A549 (cell line): ENCODE measurements around the gene AFAP1L2. TPM values are rescaled to one million over a fixed set of nuclear protein-coding genes. Genes with fewer than 3 reads are reported as not detected.

Source experiments
- ATAC-seq, 2 experiments: fragments of 200-7000 bp in 1 of 2; fragments of >200 bp in 1 of 2; cut with Nextera tagmentation in 1 of 2; cut with Tn5 transposase in 1 of 2; 3 replicates each; pipeline versions ENCODE4 v1.8.0 to v1.9.1; 2018 to 2020; ENCODE audit warnings: mild to moderate bottlenecking in 1 of 2, moderate library complexity in 1 of 2
- CTCF ChIA-PET: fragments of 300-600 bp; sonication (Branson Sonifier 250); formaldehyde crosslinking; extraction: SDS; loops from one replicate; lab custom pipeline; 2021; ENCODE audit warnings: antibody characterized with exemption, inconsistent platforms; lab: Yijun Ruan, JAX
- POLR2A ChIA-PET: fragments of 350-600 bp; formaldehyde crosslinking; extraction: SDS; loops from one replicate; lab custom pipeline; 2021; ENCODE audit warnings: antibody characterized with exemption, inconsistent platforms; lab: Yijun Ruan, JAX
- DNase-seq, 2 experiments: peaks; one replicate each; pipeline versions ENCODE4 v3.0.0 to v3.0.0-alpha.2; 2011 to 2016; ENCODE audit warnings: low read depth in 1 of 2, low spot score in 1 of 2
- FAIRE-seq: peaks from 2 replicates; lab custom pipeline; 2011; peaks lifted over from hg19 to GRCh38; lab: Jason Lieb, UNC
- H3K27ac ChIP-seq, 2 experiments: fragments of >200 bp; sonication (Bioruptor Twin); formaldehyde crosslinking; 3 replicates each; pipeline ENCODE4 v1.5.1; 2016 to 2017
- H3K4me1 ChIP-seq: fragments of >200 bp; sonication (Bioruptor Twin); formaldehyde crosslinking; 3 replicates; pipeline ENCODE4 v1.6.1; 2016
- H3K4me2 ChIP-seq: fragments of >200 bp; sonication (Bioruptor Twin); formaldehyde crosslinking; 3 replicates; pipeline ENCODE4 v1.6.1; 2016
- H3K4me3 ChIP-seq: fragments of >200 bp; sonication (Bioruptor Twin); formaldehyde crosslinking; 3 replicates; pipeline ENCODE4 v1.5.1; 2016
- H3K9me3 ChIP-seq: fragments of >200 bp; sonication (Bioruptor Twin); formaldehyde crosslinking; 3 replicates; pipeline ENCODE4 v1.6.1; 2016
- BCL3 ChIP-seq: fragments of >200 bp; sonication (Bioruptor Twin); formaldehyde crosslinking; IDR thresholded peaks from 3 replicates; pipeline ENCODE4 v1.6.1; 2016
- BHLHE40 ChIP-seq: IDR thresholded peaks from 2 replicates; pipeline ENCODE4 v1.6.1; 2012; ENCODE audit warnings: low read depth, low read length, inconsistent platforms
- CBX2 ChIP-seq: fragments of 200-600 bp; sonication (generic); IDR thresholded peaks from 2 replicates; pipeline ENCODE4 v1.6.1; 2016; ENCODE audit warnings: low read depth, mild to moderate bottlenecking, borderline replicate concordance
- CBX8 ChIP-seq: fragments of 200-600 bp; sonication (generic); IDR thresholded peaks from 2 replicates; pipeline ENCODE4 v1.6.1; 2016
- CHD2 ChIP-seq: fragments of 150-350 bp; IDR thresholded peaks from 2 replicates; pipeline ENCODE4 v1.6.1; 2014; ENCODE audit warnings: low read length; ENCODE audit not compliant: partially characterized antibody
- CHD4 ChIP-seq: fragments of 200-600 bp; sonication (generic); IDR thresholded peaks from 2 replicates; pipeline ENCODE4 v1.6.1; 2016; ENCODE audit warnings: antibody characterized with exemption, mild to moderate bottlenecking, borderline replicate concordance
- EHMT2 ChIP-seq: fragments of 200-600 bp; sonication (generic); IDR thresholded peaks from 2 replicates; pipeline ENCODE4 v1.6.1; 2016; ENCODE audit warnings: antibody characterized with exemption, low read depth, mild to moderate bottlenecking, moderate library complexity
- EP300 ChIP-seq, 2 experiments: fragments of >200 bp; sonication (Bioruptor Twin); formaldehyde crosslinking; IDR thresholded peaks; 2 replicates in 1 of 2; 3 replicates in 1 of 2; pipeline ENCODE4 v1.6.1; 2016 to 2017
- FOSL2 ChIP-seq, 2 experiments: fragments of 450-650 bp in 1 of 2; fragments of >200 bp in 1 of 2; sonication (Bioruptor Twin) in 1 of 2; formaldehyde crosslinking; IDR thresholded peaks; 2 replicates each; pipeline versions ENCODE4 v1.5.0 to v1.6.1; 2016 to 2020; ENCODE audit warnings: mild to moderate bottlenecking in 1 of 2, moderate library complexity in 1 of 2
- FOXS1 ChIP-seq: fragments of 250-450 bp; sonication (Bioruptor Pico); IDR thresholded peaks from 2 replicates; pipeline ENCODE4 v1.5.0; 2020; ENCODE audit warnings: mild to moderate bottlenecking, moderate library complexity
- GATA3 ChIP-seq: IDR thresholded peaks from 2 replicates; pipeline ENCODE4 v1.6.1; 2012; ENCODE audit warnings: borderline replicate concordance
- HEYL ChIP-seq: fragments of 250-450 bp; sonication (Bioruptor Pico); IDR thresholded peaks from 2 replicates; pipeline ENCODE4 v1.8.0; 2021; ENCODE audit warnings: mild to moderate bottlenecking, moderate library complexity
- HMGXB4 ChIP-seq: fragments of 250-450 bp; sonication (Bioruptor Pico); IDR thresholded peaks from 2 replicates; pipeline ENCODE4 v1.5.0; 2021; ENCODE audit warnings: mild to moderate bottlenecking, moderate library complexity, borderline replicate concordance
- HOXA7 ChIP-seq: fragments of 250-450 bp; sonication (Bioruptor Pico); IDR thresholded peaks from 2 replicates; pipeline ENCODE4 v1.5.0; 2020; ENCODE audit warnings: mild to moderate bottlenecking, moderate library complexity
- JUN ChIP-seq, 2 experiments: fragments of >200 bp; sonication (Bioruptor Twin); formaldehyde crosslinking; IDR thresholded peaks; 2 replicates in 1 of 2; 3 replicates in 1 of 2; pipeline ENCODE4 v1.6.1; 2016 to 2017
- JUNB ChIP-seq: fragments of >200 bp; sonication (Bioruptor Twin); formaldehyde crosslinking; IDR thresholded peaks from 2 replicates; pipeline ENCODE4 v1.6.1; 2016
- KDM5A ChIP-seq: fragments of 200-600 bp; sonication (generic); IDR thresholded peaks from 2 replicates; pipeline ENCODE4 v1.6.1; 2016; ENCODE audit warnings: antibody characterized with exemption, mild to moderate bottlenecking
- MAZ ChIP-seq: fragments of 150-350 bp; IDR thresholded peaks from 2 replicates; pipeline ENCODE4 v1.6.1; 2014; ENCODE audit warnings: antibody characterized with exemption, low read depth, low read length, borderline replicate concordance
- POLR2A ChIP-seq: IDR thresholded peaks from 2 replicates; pipeline ENCODE4 v1.6.1; 2012; ENCODE audit warnings: mild to moderate bottlenecking, low read length
- RCOR1 ChIP-seq: fragments of 150-350 bp; IDR thresholded peaks from 2 replicates; pipeline ENCODE4 v1.6.1; 2014; ENCODE audit warnings: antibody characterized with exemption, low read length, low read depth
- TP53 ChIP-seq: fragments of 250-450 bp; sonication (Bioruptor Pico); IDR thresholded peaks from 2 replicates; pipeline ENCODE4 v1.5.0; 2021; ENCODE audit warnings: mild to moderate bottlenecking, moderate library complexity
- ZFP36 ChIP-seq: fragments of 450-650 bp; IDR thresholded peaks from 2 replicates; pipeline ENCODE4 v1.6.1; 2014; ENCODE audit warnings: borderline replicate concordance; ENCODE audit not compliant: partially characterized antibody
- WGBS: methylation state at CpG from one replicate; pipeline ENCODE4 v1.1.6; 2017; ENCODE audit errors: missing lambda C conversion rate; 5-methylcytosine and 5-hydroxymethylcytosine counted together
- polyA plus RNA-seq, 4 experiments: library from polyadenylated mRNA; depleted of rRNA in 3 of 4; stranded (reverse); fragments of >200 nt; fragmentation: RNase III in 1 of 4; extraction: RNeasy Plus Mini Kit Qiagen cat#74134 plus additional on column Dnase treatment in 1 of 4; gene quantifications; 2 replicates in 3 of 4; 3 replicates in 1 of 4; pipeline ENCODE4 v1.2.3, GENCODE V29; 2011 to 2017
- TF ChIP-seq, protein P1 (sequence below): fragments of 250-450 bp; sonication (Bioruptor Pico); IDR thresholded peaks from 2 replicates; pipeline ENCODE4 v1.5.0; 2020; ENCODE audit warnings: low read depth, mild to moderate bottlenecking, moderate library complexity

Gene AFAP1L2
- polyA plus RNA-seq, 2 of the 4 experiments (the other 2 are of a cell fraction) = 19.6 to 27.3 TPM

DNA sequence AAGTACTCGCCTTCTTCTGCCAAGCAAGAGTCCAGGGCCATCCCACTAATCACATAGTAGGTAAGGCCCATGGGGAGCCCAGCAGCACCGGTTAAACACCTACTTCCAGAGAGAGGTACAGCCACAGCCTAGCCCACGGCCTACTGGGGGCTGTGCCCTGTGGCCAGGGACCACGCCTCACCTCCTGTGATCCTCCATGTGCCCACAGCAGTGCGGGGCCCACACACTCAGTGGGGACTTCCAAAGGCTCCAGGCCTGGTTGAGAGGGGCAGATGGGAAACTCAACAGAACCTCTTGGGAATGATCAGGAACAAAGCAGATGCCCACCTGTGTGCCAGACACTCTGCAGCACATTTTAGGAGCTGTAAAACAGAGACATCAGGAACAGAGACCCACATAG is 19.7 kb downstream of the AFAP1L2 start:
- CTCF ChIA-PET = interaction anchor here (1.3 to 6.2 kb wide), 4 partner anchors 10 to 84 kb away, joined by 3 to 31 read pairs (median 4); no protein-coding TSS in a partner anchor

DNA sequence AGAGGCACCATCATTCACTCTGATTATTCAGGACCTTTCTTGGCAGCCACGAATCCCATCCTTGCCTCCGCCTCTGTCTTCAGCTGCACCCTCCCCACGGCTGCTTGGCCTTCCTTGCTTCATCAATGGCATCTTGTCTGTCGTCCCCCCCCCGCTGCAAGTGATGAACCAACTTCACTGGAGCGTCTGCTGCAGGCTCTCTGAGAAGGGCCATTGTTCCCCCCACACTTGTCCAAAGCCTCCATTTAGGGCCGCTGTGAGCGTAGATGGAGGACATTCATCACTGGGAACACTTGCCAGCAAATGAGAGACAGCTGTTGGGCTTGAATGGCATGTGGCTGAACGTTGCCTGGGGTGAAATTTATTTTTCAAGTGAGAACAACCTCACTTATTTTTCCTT is 20.1 kb downstream of the AFAP1L2 start:
- H3K4me2 ChIP-seq = no peak overlapping the region
- peaks cover 32% of the 10 kb centered on the region for H3K4me1 ChIP-seq
- POLR2A ChIA-PET = no interaction called here
- no peak for DNase-seq
- no peaks in the 10 kb centered on the region; the same call in 2 of the 3 replicates for H3K9me3 ChIP-seq
- no peak overlapping the region for H3K27ac ChIP-seq
- TF ChIP-seq CHD4 (no peak), EHMT2 (no peak)
- TF ChIP-seq, all 56 proteins: peak for 0
- H3K4me3 ChIP-seq = no peak overlapping the region
- ATAC-seq (no peak), FAIRE-seq (no peak)
- CTCF ChIA-PET = interaction anchor here (1.8 to 6.2 kb wide), 3 partner anchors 9 to 83 kb away, joined by 4 to 31 read pairs (median 5); no protein-coding TSS in a partner anchor
- WGBS = 87% methylated on average over 9 of the region's 9 CpGs

More for the DNA sequence above, 19.7 kb downstream of the AFAP1L2 start:
- DNase-seq = no peak
- POLR2A ChIA-PET = no interaction called here
- 93% methylated on average over 3 of the region's 5 CpGs for WGBS
- no peak overlapping the region for H3K27ac ChIP-seq
- H3K4me3 ChIP-seq = no peak overlapping the region
- TF ChIP-seq ZFP36 (no peak), FOSL2 (IDR thresholded peaks at IDR 0.05) (no peak), FOSL2 (CRISPR knock-in tag; IDR thresholded peaks at IDR 0.05) (no peak), JUNB (no peak), MAZ (no peak)
- H3K4me2 ChIP-seq = no peak overlapping the region
- no peaks in the 10 kb centered on the region; the same call in 2 of the 3 replicates for H3K9me3 ChIP-seq
- no peak for ATAC-seq
- no peak for FAIRE-seq
- peaks cover 32% of the 10 kb centered on the region for H3K4me1 ChIP-seq

DNA sequence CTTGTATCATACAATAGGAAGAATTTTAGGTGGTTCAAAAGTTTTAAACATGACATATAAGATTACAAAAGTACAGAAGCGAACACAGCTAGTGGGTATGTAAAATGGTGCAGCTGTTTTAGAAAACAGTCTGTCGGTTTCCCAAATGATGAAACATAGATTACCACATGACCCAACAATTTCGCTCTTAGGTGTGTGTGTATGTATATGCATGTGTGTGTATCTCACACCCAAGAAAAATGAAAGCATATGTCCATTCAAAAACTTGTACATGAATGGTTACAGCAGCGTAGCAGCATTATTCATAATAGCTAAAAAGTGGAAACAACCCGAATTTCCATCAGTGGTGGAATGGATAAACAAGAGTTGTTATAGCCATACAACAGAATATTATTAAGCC is 23.5 kb downstream of the AFAP1L2 start:
- Histone ChIP-seq H3K27ac (no peak overlapping the region), H3K4me1 (peaks cover 25% of the 10 kb centered on the region), H3K4me3 (no peak overlapping the region), H3K9me3 (no peaks in the 10 kb centered on the region; the same call in 2 of the 3 replicates), H3K4me2 (no peak overlapping the region)
- no peak for TF ChIP-seq CHD2
- no peak for TF ChIP-seq TP53
- TF ChIP-seq EP300 (IDR thresholded peaks at IDR 0.05) = no peak
- no peak for TF ChIP-seq HEYL (CRISPR knock-in tag)
- TF ChIP-seq GATA3 = no peak
- no peak for TF ChIP-seq BHLHE40
- no peak for TF ChIP-seq FOXS1 (CRISPR knock-in tag)
- TF ChIP-seq, protein P1, sequence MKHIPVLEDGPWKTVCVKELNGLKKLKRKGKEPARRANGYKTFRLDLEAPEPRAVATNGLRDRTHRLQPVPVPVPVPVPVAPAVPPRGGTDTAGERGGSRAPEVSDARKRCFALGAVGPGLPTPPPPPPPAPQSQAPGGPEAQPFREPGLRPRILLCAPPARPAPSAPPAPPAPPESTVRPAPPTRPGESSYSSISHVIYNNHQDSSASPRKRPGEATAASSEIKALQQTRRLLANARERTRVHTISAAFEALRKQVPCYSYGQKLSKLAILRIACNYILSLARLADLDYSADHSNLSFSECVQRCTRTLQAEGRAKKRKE (CRISPR knock-in tag) = no peak
- TF ChIP-seq KDM5A = no peak
- no peak for TF ChIP-seq POLR2A
- no peak for ATAC-seq
- POLR2A ChIA-PET = no interaction called here
- DNase-seq = no peak
- CTCF ChIA-PET = interaction anchor here (0.6 to 1.6 kb wide), 3 partner anchors 23 to 260 kb away, joined by 3 to 6 read pairs (median 3); no protein-coding TSS in a partner anchor
- WGBS = 84% methylated on average over 5 of the region's 5 CpGs
- FAIRE-seq = no peak

- no peaks in the 10 kb centered on the region; the same call in 2 of the 3 replicates for H3K9me3 ChIP-seq
- no peak overlapping the region for H3K4me3 ChIP-seq
- 89% methylated on average over 1 of the region's 1 CpG for WGBS
- FAIRE-seq (no peak), DNase-seq (no peak)
- H3K27ac ChIP-seq = peak overlapping the region; percentile 6 to 10; a peak in 2 of 6 replicates
- TF ChIP-seq HOXA7 = no peak
- TF ChIP-seq FOXS1 (CRISPR knock-in tag) = no peak
- TF ChIP-seq HMGXB4 (CRISPR knock-in tag) = no peak
- no peak for TF ChIP-seq JUN (IDR thresholded peaks at IDR 0.05)
- no peak for TF ChIP-seq CBX8
- no peak for TF ChIP-seq JUNB
- no peak for TF ChIP-seq RCOR1
- TF ChIP-seq CHD2 = no peak
- no peak for TF ChIP-seq BCL3
- no peak for TF ChIP-seq TP53
- TF ChIP-seq CBX2 = no peak
- no peak for TF ChIP-seq GATA3
- TF ChIP-seq, all 56 proteins: peak for 0
- Histone ChIP-seq H3K4me1 (peaks cover 32% of the 10 kb centered on the region), H3K4me2 (peak overlapping the region; percentile 23)
- no peak for ATAC-seq
- ChIA-PET POLR2A (no interaction called here), CTCF (no interaction called here)
Observed at GRCh38 chr10:114380060-114380459, 24.2 kb downstream of the AFAP1L2 start.
